ENCODE results near the gene TMEM170B. TPM values are rescaled to one million over a fixed set of nuclear protein-coding genes. Genes with fewer than 3 reads are reported as not detected.

Gene TMEM170B
- total RNA-seq, 2 donors from 2014 or later, result 0.39 to 1.1 TPM

- Mint-ChIP-seq H3K9me3 (no peaks in the 10 kb centered on the region), H3K27ac (no peak overlapping the region), H3K36me3 (no peaks in the 10 kb centered on the region)
- ATAC-seq (no peak), DNase-seq (ENCODE audit: low spot score in 2 of 2) (no peak)
Observed at GRCh38 chr6:11621119-11621518, 83.6 kb downstream of the TMEM170B start.

- no peak for ATAC-seq
- DNase-seq (ENCODE audit: low spot score in 2 of 2), result no peak
- H3K36me3 Mint-ChIP-seq, result no peaks in the 10 kb centered on the region
- H3K9me3 Mint-ChIP-seq, result no peaks in the 10 kb centered on the region
- no peak overlapping the region for H3K27ac Mint-ChIP-seq
Observed at GRCh38 chr6:11622156-11622555, 84.6 kb downstream of the TMEM170B start.

- DNase-seq (ENCODE audit: low spot score in 2 of 2) (no peak), ATAC-seq (no peak)
- H3K27ac Mint-ChIP-seq, result no peak overlapping the region
- no peaks in the 10 kb centered on the region for H3K9me3 Mint-ChIP-seq
- H3K36me3 Mint-ChIP-seq, result no peaks in the 10 kb centered on the region
Observed at GRCh38 chr6:11623272-11623671, 85.7 kb downstream of the TMEM170B start.

DNA sequence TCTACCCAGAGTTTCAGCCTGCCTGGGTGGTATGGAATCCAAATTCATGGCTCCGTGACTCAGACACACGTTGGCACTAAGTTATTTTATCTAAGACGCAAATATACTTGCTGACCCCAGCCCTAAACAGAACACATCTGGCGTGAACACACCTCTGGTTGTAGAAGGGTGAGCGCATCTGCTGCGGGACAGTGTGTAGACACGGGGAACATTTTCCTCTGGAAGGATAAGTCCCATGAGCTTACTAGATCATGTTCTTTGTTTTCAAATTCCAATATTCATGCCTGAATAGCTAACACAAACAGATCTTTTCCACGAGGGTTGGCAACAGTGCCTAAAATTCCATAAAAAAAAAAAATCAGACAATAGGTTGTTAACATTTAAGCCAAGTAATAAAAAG is 87.8 kb downstream of the TMEM170B start:
- H3K27ac Mint-ChIP-seq, result no peak overlapping the region
- H3K36me3 Mint-ChIP-seq, result no peaks in the 10 kb centered on the region
- ATAC-seq, result no peak

DNA sequence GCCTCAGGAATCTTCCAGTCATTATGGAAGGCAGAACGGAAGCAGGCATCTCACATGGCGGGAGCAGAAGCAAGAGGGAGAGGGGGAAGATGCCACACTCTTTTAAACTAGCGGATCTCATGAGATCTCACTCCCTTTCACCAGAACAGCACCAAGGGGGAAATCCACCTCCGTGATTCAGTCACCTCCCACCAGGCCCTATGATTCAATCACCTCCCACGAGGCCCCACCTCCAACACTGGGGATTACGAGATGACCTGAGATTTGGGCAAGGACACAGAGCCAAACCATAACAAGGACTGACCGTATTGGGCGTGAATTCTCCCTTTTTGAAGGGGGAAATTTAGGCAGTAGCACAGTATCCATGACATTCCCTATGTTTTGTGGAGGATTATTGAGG is 88.8 kb downstream of the TMEM170B start:
- Mint-ChIP-seq H3K36me3 (no peaks in the 10 kb centered on the region), H3K27ac (no peak overlapping the region), H3K9me3 (no peaks in the 10 kb centered on the region)
- ATAC-seq (no peak), DNase-seq (ENCODE audit: low spot score in 2 of 2) (no peak)

More for the DNA sequence above, 87.8 kb downstream of the TMEM170B start:
- no peaks in the 10 kb centered on the region for H3K9me3 Mint-ChIP-seq
- DNase-seq (ENCODE audit: low spot score in 2 of 2), result no peak

DNA sequence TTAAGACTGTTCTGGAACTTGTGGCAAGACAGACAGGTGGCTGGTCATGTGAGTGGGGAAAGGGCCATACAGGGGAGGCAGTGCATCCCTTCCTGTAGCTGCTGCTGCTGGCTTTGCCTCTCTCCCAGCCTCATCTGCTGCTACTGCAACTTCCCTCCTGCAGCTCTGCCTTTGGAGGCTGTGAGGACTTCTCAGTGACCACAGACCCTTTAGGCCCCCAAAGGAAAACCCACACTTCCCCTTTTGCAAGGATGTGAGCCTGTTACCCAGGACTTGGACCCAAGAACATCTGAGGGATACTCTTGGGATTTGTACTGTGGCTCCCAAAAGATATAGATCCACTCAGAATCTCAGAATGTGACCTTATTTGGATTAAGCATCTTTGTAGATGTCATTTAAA is 91.0 kb downstream of the TMEM170B start:
- Mint-ChIP-seq H3K36me3 (no peaks in the 10 kb centered on the region), H3K9me3 (no peaks in the 10 kb centered on the region), H3K27ac (no peak overlapping the region)
- ATAC-seq (no peak), DNase-seq (ENCODE audit: low spot score in 2 of 2) (no peak)

- no peaks in the 10 kb centered on the region for H3K36me3 Mint-ChIP-seq
- H3K27ac Mint-ChIP-seq, result no peak overlapping the region
- DNase-seq (ENCODE audit: low spot score in 2 of 2) (no peak), ATAC-seq (no peak)
- no peaks in the 10 kb centered on the region for H3K9me3 Mint-ChIP-seq
Observed at GRCh38 chr6:11631008-11631407, 93.5 kb downstream of the TMEM170B start.

- DNase-seq (ENCODE audit: low spot score in 2 of 2) (no peak), ATAC-seq (no peak)
- H3K27ac Mint-ChIP-seq, result peak overlapping the region in 1 of 2 donors; percentile 44
- H3K36me3 Mint-ChIP-seq, result no peaks in the 10 kb centered on the region
- no peaks in the 10 kb centered on the region for H3K9me3 Mint-ChIP-seq
Observed at GRCh38 chr6:11631539-11631938, 94.0 kb downstream of the TMEM170B start.

- ATAC-seq (no peak), DNase-seq (ENCODE audit: low spot score in 2 of 2) (no peak)
- H3K36me3 Mint-ChIP-seq, result no peaks in the 10 kb centered on the region
- H3K27ac Mint-ChIP-seq, result peak overlapping the region in 1 of 2 donors; percentile 65
- H3K9me3 Mint-ChIP-seq, result no peaks in the 10 kb centered on the region
Observed at GRCh38 chr6:11632231-11632630, 94.7 kb downstream of the TMEM170B start.

DNA sequence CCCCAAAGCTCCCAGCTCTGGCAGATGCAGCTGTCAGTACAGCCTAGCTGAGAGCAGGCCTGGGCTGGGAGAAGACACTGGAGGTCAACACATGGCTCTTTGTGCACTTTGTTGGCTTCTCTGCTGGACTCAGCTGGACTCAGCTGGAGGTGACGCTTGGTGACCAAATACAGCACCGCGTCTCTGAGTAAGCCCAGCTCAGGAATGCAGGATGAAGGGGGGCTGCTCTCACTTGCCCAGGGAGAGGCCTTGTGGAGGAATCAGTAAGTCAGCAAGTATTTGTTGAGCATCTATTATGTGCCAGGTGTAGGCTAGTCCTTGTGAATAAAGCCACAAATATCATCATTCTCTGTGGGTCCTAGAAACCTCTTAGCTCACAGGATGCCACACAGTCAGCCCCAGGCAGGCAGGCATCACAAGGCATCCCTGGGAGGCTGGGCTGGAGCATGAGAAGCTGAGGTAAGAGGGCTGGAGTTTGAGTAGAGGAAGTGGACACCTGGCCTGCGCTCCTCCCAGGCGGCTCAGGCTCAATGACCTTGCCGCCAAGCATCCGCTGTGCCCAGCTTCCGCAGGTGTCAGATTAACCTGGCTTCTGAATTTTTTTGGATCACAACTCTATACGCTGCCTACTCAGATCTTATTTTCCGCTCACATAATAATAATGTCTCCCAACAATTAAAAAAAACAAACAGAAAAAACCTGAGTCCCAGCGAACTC is 95.4 kb downstream of the TMEM170B start:
- ATAC-seq (no peak), DNase-seq (ENCODE audit: low spot score in 2 of 2) (no peak)
- Mint-ChIP-seq H3K36me3 (no peaks in the 10 kb centered on the region), H3K27ac (no peak overlapping the region), H3K9me3 (no peaks in the 10 kb centered on the region)

Other genes starting within 250 kb of the TMEM170B start
- gene ADTRP, start 241.1 kb downstream of the TMEM170B start, total RNA-seq, result 10 to 100 TPM; 33.5 to 75.2 TPM

All from activated naive CD4-positive, alpha-beta T cell treated with anti-CD3 and anti-CD28 coated beads, Interleukin-2, amount 50 U/mL, for 72 hours (primary cell).